Measurements from ENCODE around the gene KMT2C.

GRCh38 chr7:152419473-152420429, 16.1 kb downstream of the KMT2C start:
- TF ChIP-seq, protein P1, sequence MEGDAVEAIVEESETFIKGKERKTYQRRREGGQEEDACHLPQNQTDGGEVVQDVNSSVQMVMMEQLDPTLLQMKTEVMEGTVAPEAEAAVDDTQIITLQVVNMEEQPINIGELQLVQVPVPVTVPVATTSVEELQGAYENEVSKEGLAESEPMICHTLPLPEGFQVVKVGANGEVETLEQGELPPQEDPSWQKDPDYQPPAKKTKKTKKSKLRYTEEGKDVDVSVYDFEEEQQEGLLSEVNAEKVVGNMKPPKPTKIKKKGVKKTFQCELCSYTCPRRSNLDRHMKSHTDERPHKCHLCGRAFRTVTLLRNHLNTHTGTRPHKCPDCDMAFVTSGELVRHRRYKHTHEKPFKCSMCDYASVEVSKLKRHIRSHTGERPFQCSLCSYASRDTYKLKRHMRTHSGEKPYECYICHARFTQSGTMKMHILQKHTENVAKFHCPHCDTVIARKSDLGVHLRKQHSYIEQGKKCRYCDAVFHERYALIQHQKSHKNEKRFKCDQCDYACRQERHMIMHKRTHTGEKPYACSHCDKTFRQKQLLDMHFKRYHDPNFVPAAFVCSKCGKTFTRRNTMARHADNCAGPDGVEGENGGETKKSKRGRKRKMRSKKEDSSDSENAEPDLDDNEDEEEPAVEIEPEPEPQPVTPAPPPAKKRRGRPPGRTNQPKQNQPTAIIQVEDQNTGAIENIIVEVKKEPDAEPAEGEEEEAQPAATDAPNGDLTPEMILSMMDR (IDR thresholded peaks at IDR 0.05; ENCODE audit: low read length), result no peak
- no peak for TF ChIP-seq EZH2 (IDR thresholded peaks at IDR 0.05; ENCODE audit: borderline replicate concordance, low read length)
